CD4-positive, alpha-beta T cell treated with Interleukin-17A for 1 hour (primary cell): Measurements from ENCODE around the gene CCT3.
A peak's percentile ranks its signal among the peaks of the same experiment; 100 is the strongest.
"Not testable (repeated sequence)": the region's sequence is repeated elsewhere in the genome, so short reads cannot be mapped to it uniquely, and the experiment has no call there.

Experiments used
- DNase-seq: peaks from one replicate; pipeline ENCODE4 v3.0.0-alpha.2; 2020

CCT3 gene

GRCh38 chr1:156368157-156368658, 30.1 kb upstream of the CCT3 start:
- no peak for DNase-seq

- no peak for DNase-seq
These were observed 29.5 kb upstream of the CCT3 start for GRCh38 chr1:156367383-156368156.

- no peak for DNase-seq
These were observed 28.5 kb upstream of the CCT3 start for GRCh38 chr1:156366378-156367166.

GRCh38 chr1:156365754-156366153, 27.7 kb upstream of the CCT3 start:
- no peak for DNase-seq

GRCh38 chr1:156360534-156360933, 22.4 kb upstream of the CCT3 start:
- no peak for DNase-seq

GRCh38 chr1:156359973-156360372, 21.9 kb upstream of the CCT3 start:
- no peak for DNase-seq

GRCh38 chr1:156359249-156359648, 21.2 kb upstream of the CCT3 start:
- no peak for DNase-seq

- no peak for DNase-seq
These were observed 20.5 kb upstream of the CCT3 start for GRCh38 chr1:156358641-156359040.

- DNase-seq = no peak
These were observed 19.9 kb upstream of the CCT3 start for GRCh38 chr1:156357977-156358376.

- DNase-seq = peak; percentile 76
These were observed 18.9 kb upstream of the CCT3 start for GRCh38 chr1:156356875-156357534.

- no peak for DNase-seq
These were observed 18.3 kb upstream of the CCT3 start for GRCh38 chr1:156356262-156356874.

GRCh38 chr1:156352481-156352880, 14.4 kb upstream of the CCT3 start:
- DNase-seq = not testable (repeated sequence)

- no peak for DNase-seq
These were observed 9.2 kb upstream of the CCT3 start for GRCh38 chr1:156347331-156347730.

GRCh38 chr1:156346636-156347035, 8.5 kb upstream of the CCT3 start:
- no peak for DNase-seq

- not testable (repeated sequence) for DNase-seq
These were observed 7.9 kb upstream of the CCT3 start for GRCh38 chr1:156346035-156346434.

GRCh38 chr1:156344409-156344808, 6.3 kb upstream of the CCT3 start:
- no peak for DNase-seq

GRCh38 chr1:156342166-156342955, 4.3 kb upstream of the CCT3 start:
- DNase-seq = no peak

- no peak for DNase-seq
These were observed 258 bp downstream of the CCT3 start for GRCh38 chr1:156337888-156338179.

GRCh38 chr1:156337052-156337887, 822 bp downstream of the CCT3 start:
- DNase-seq = no peak

- DNase-seq = no peak
These were observed 1.9 kb downstream of the CCT3 start for GRCh38 chr1:156336242-156336641.

GRCh38 chr1:156323179-156323578, 14.9 kb downstream of the CCT3 start:
- not testable (repeated sequence) for DNase-seq
